Smooth muscle cell of the umbilical artery (primary cell): Measurements from ENCODE around the gene RRM1. TPM values are rescaled to one million over a fixed set of nuclear protein-coding genes. Genes with fewer than 3 reads are reported as not detected.

Source experiments
- total RNA-seq: library from RNA; depleted of rRNA; stranded (reverse); fragments of >200 nt; gene quantifications from 2 replicates; pipeline ENCODE4 v1.2.3, GENCODE V29; 2014

The RRM1 gene
- 50.8 and 93.0 TPM in 2 replicates for total RNA-seq

GRCh38 chr11:4094348-4095291 is at the start of gene RRM1:
RRM1 (plus strand) TSS chr11:4094799; CDS start chr11:4095013, 214 bp downstream.

Other genes with a start within 250 kb of the RRM1 start
- gene STIM1, start 239.1 kb upstream of the RRM1 start, total RNA-seq: 28.7 and 35.6 TPM in 2 replicates